ENCODE measurements around the gene FAN1. TPM values are rescaled to one million over a fixed set of nuclear protein-coding genes. Genes with fewer than 3 reads are reported as not detected.
"Not testable (repeated sequence)": the region's sequence is repeated elsewhere in the genome, so short reads cannot be mapped to it uniquely, and the experiment has no call there.

The FAN1 gene
- total RNA-seq, 3 donors from 2014 or later = 15.2 to 27.5 (median 20.4) TPM

GRCh38 chr15:30877070-30877469 is 26.6 kb upstream of the FAN1 start:
- no peak overlapping the region for H3K4me3 ChIP-seq
- intact Hi-C loops (cut with DNase I, micrococcal nuclease) = no loop called here
- H3K9me3 ChIP-seq = no peaks in the 10 kb centered on the region
- H3K36me3 ChIP-seq (ENCODE audit: low read depth) = no peaks in the 10 kb centered on the region
- TF ChIP-seq CTCF (IDR thresholded peaks at IDR 0.05) = no peak
- peak in 1 of 3 donors; percentile 16 for DNase-seq
- H3K4me1 ChIP-seq (ENCODE audit: low read depth) = no peaks in the 10 kb centered on the region
- peak; percentile 61 for ATAC-seq

GRCh38 chr15:30878515-30878914 is 25.2 kb upstream of the FAN1 start:
- Histone ChIP-seq H3K4me1 (ENCODE audit: low read depth) (no peaks in the 10 kb centered on the region), H3K36me3 (ENCODE audit: low read depth) (no peaks in the 10 kb centered on the region), H3K4me3 (no peak overlapping the region), H3K9me3 (no peaks in the 10 kb centered on the region)
- intact Hi-C loops (cut with DNase I, micrococcal nuclease) = no loop called here
- ATAC-seq (no peak), DNase-seq (no peak)
- no peak for TF ChIP-seq CTCF (IDR thresholded peaks at IDR 0.05)

- intact Hi-C loops (cut with DNase I, micrococcal nuclease) = no loop called here
Observed at GRCh38 chr15:30882849-30883433, 20.8 kb upstream of the FAN1 start.

GRCh38 chr15:30883666-30884065 is 20.0 kb upstream of the FAN1 start:
- intact Hi-C loops (cut with DNase I, micrococcal nuclease); H3K9me3 ChIP-seq; H3K36me3 ChIP-seq (ENCODE audit: low read depth); DNase-seq; H3K4me3 ChIP-seq; ATAC-seq; H3K4me1 ChIP-seq (ENCODE audit: low read depth): not testable (repeated sequence)

More at GRCh38 chr15:30882849-30883433, 20.8 kb upstream of the FAN1 start:
- Histone ChIP-seq H3K4me1 (ENCODE audit: low read depth) (no peaks in the 10 kb centered on the region), H3K9me3 (no peaks in the 10 kb centered on the region), H3K36me3 (ENCODE audit: low read depth) (no peaks in the 10 kb centered on the region), H3K4me3 (no peak overlapping the region)
- ATAC-seq = no peak
- DNase-seq = no peak
- no peak for TF ChIP-seq CTCF (IDR thresholded peaks at IDR 0.05)

- ATAC-seq (peak; percentile 34), DNase-seq (peak in 1 of 3 donors; percentile 9)
- H3K36me3 ChIP-seq (ENCODE audit: low read depth) = no peaks in the 10 kb centered on the region
- H3K9me3 ChIP-seq = no peaks in the 10 kb centered on the region
- no peaks in the 10 kb centered on the region for H3K4me1 ChIP-seq (ENCODE audit: low read depth)
- intact Hi-C loops (cut with DNase I, micrococcal nuclease) = no loop called here
- TF ChIP-seq CTCF (IDR thresholded peaks at IDR 0.05) = no peak
- no peak overlapping the region for H3K4me3 ChIP-seq
Observed at GRCh38 chr15:30885814-30886213, 17.9 kb upstream of the FAN1 start.

GRCh38 chr15:30889196-30889595 is 14.5 kb upstream of the FAN1 start:
- no peaks in the 10 kb centered on the region for H3K36me3 ChIP-seq (ENCODE audit: low read depth)
- intact Hi-C loops (cut with DNase I, micrococcal nuclease) = no loop called here
- DNase-seq = no peak
- no peak for TF ChIP-seq CTCF (IDR thresholded peaks at IDR 0.05)
- no peak overlapping the region for H3K4me3 ChIP-seq
- H3K9me3 ChIP-seq = no peaks in the 10 kb centered on the region
- H3K4me1 ChIP-seq (ENCODE audit: low read depth) = no peaks in the 10 kb centered on the region
- ATAC-seq = no peak

All from mucosa of descending colon (tissue), 3 donors.